ENCODE measurements around the gene RBM19. TPM values are rescaled to one million over a fixed set of nuclear protein-coding genes. Genes with fewer than 3 reads are reported as not detected.

The RBM19 gene
- total and polyA plus RNA-seq, 2 of the 4 experiments (the other 2 are of a cell fraction), result 18.7 to 19.2 TPM

GRCh38 chr12:113831476-113831875 is 134.6 kb downstream of the RBM19 start:
- in situ Hi-C loops (cut with MboI; ENCODE audit: low sequenced_read_pairs), result no loop called here
- H3K27ac ChIP-seq (ENCODE audit: insufficient read depth, low read length), result no peak overlapping the region

More at GRCh38 chr12:113831476-113831875, 134.6 kb downstream of the RBM19 start:
- no peak overlapping the region for H3K18ac ChIP-seq (ENCODE audit: low read depth, low read length)
- H3K56ac ChIP-seq (ENCODE audit: extremely low read depth, insufficient read depth, low read length), result no peak overlapping the region
- ATAC-seq (ENCODE audit: low read depth), result no peak
- no peak overlapping the region for H4K8ac ChIP-seq (ENCODE audit: low read depth in 2 of 2, low read length in 2 of 2)
- dilution Hi-C loops (cut with HindIII; ENCODE audit: low sequenced_read_pairs, unreplicated experiment), result no loop called here
- no peaks in the 10 kb centered on the region for H3K9me3 ChIP-seq (ENCODE audit: control insufficient read depth, insufficient read depth, low read length)
- no peak overlapping the region for H2AFZ ChIP-seq (replicated peaks; ENCODE audit: low read length, poor library complexity)
- H2BK15ac ChIP-seq (ENCODE audit: low read depth, low read length), result no peak overlapping the region
- H3K27me3 ChIP-seq (ENCODE audit: control insufficient read depth, insufficient read depth, low read length), result no peaks in the 10 kb centered on the region
- DNase-seq, result no peak
- H2AK5ac ChIP-seq (ENCODE audit: low read depth, low read length), result no peak overlapping the region
- intact Hi-C loops (cut with micrococcal nuclease), result no loop called here
- ChIA-PET CTCF (interaction anchor here (0.6 kb wide), 1 partner anchor 439 kb away, joined by 5 read pairs; no protein-coding TSS in a partner anchor), POLR2A (ENCODE audit: unreplicated experiment) (no interaction called here)
- H3K79me1 ChIP-seq (ENCODE audit: low read depth in 1 of 2, low read length in 2 of 2), result no peaks in the 10 kb centered on the region
- H2BK120ac ChIP-seq (ENCODE audit: low read depth, low read length), result no peak overlapping the region
- H3K9me1 ChIP-seq (ENCODE audit: insufficient read depth, low read length), result no peaks in the 10 kb centered on the region
- no peak overlapping the region for H3K4ac ChIP-seq (ENCODE audit: low read depth, low read length)
- H2BK5ac ChIP-seq (ENCODE audit: low read depth, low read length, poor library complexity, severe bottlenecking), result no peak overlapping the region
- no peak for TF ChIP-seq POLR2A (IDR thresholded peaks at IDR 0.05; ENCODE audit: low read depth, low read length)
- TF ChIP-seq NFE2L2 (IDR thresholded peaks at IDR 0.05; ENCODE audit: low read depth, low read length), result no peak
- TF ChIP-seq RFX5 (IDR thresholded peaks at IDR 0.05; ENCODE audit: low read depth, low read length), result no peak
- no peak for TF ChIP-seq MAZ (IDR thresholded peaks at IDR 0.05; ENCODE audit: borderline replicate concordance, low read depth, low read length)
- no peak for TF ChIP-seq MXI1 (IDR thresholded peaks at IDR 0.05; ENCODE audit: borderline replicate concordance, low read depth, low read length)
- TF ChIP-seq RCOR1 (IDR thresholded peaks at IDR 0.05; ENCODE audit: insufficient replicate concordance, low read length), result no peak
- TF ChIP-seq ELK1 (IDR thresholded peaks at IDR 0.05; ENCODE audit: borderline replicate concordance, low read depth, low read length), result no peak
- no peak for TF ChIP-seq CHD1 (IDR thresholded peaks at IDR 0.05; ENCODE audit: low read depth, low read length)
- no peak for TF ChIP-seq RAD21 (IDR thresholded peaks at IDR 0.05; ENCODE audit: low read length)
- no peak for TF ChIP-seq MAFK (IDR thresholded peaks at IDR 0.05; ENCODE audit: low read depth, low read length)
- no peak for TF ChIP-seq BHLHE40 (IDR thresholded peaks at IDR 0.05; ENCODE audit: low read depth, low read length)
- TF ChIP-seq FOS (IDR thresholded peaks at IDR 0.05; ENCODE audit: low read depth, low read length), result no peak
- no peak for TF ChIP-seq CTCF (conservative IDR thresholded peaks at IDR 0.05; ENCODE audit: low read depth, low read length)
- TF ChIP-seq USF2 (IDR thresholded peaks at IDR 0.05; ENCODE audit: low read depth, low read length), result no peak
- TF ChIP-seq SMC3 (IDR thresholded peaks at IDR 0.05; ENCODE audit: low read depth, low read length), result no peak
- TF ChIP-seq CEBPB (IDR thresholded peaks at IDR 0.05; ENCODE audit: low read depth, low read length), result no peak
- no peak overlapping the region for H3K4me2 ChIP-seq (ENCODE audit: low read depth, low read length)
- H3K23ac ChIP-seq (ENCODE audit: low read depth, low read length), result no peak overlapping the region
- H3K14ac ChIP-seq (replicated peaks; ENCODE audit: low read depth, low read length), result no peak overlapping the region
- no peak overlapping the region; the same call in 1 of the 2 replicates for H3K9ac ChIP-seq (ENCODE audit: low read depth, low read length)
- 42% methylated on average over 7 of the region's 20 CpGs; no CpG with 5 or more reads in 1 of the 2 experiments for WGBS, 2 experiments (ENCODE audit: extremely low coverage in 2 of 2, insufficient read length in 1 of 2)
- H3K36me3 ChIP-seq (ENCODE audit: control insufficient read depth, insufficient read depth, low read length), result no peaks in the 10 kb centered on the region
- no TSS peak for BruUV-seq (replicated peaks)
- H3K4me1 ChIP-seq (ENCODE audit: control insufficient read depth, insufficient read depth, low read length), result peaks cover 9% of the 10 kb centered on the region; the same call in 1 of the 2 replicates
- no peak overlapping the region for H2BK20ac ChIP-seq (ENCODE audit: low read depth, low read length)
- H4K20me1 ChIP-seq (ENCODE audit: insufficient read depth, low read length), result no peaks in the 10 kb centered on the region
- H4K5ac ChIP-seq (ENCODE audit: low read depth, low read length), result no peak overlapping the region
- no peak overlapping the region for H2AK9ac ChIP-seq (replicated peaks; ENCODE audit: low read depth, low read length, poor library complexity)
- H3K4me3 ChIP-seq (ENCODE audit: insufficient read depth, low read depth, low read length), result no peak overlapping the region
- no peak overlapping the region for H4K91ac ChIP-seq (ENCODE audit: insufficient read depth, low read depth, low read length)
